GM21786 (cell line): ENCODE measurements around the gene SMPD4.
"Not testable (repeated sequence)": the region's sequence is repeated elsewhere in the genome, so short reads cannot be mapped to it uniquely, and the experiment has no call there.

ENCODE experiments used
- ATAC-seq: cut with Tn5 transposase; IDR thresholded peaks from one replicate; pipeline ENCODE4 v1.9.1; 2021; ENCODE audit not compliant: unreplicated experiment

Gene SMPD4

GRCh38 chr2:130160131-130160530 is 21.3 kb downstream of the SMPD4 start:
- ATAC-seq, result no peak

GRCh38 chr2:130159376-130159775 is 22.0 kb downstream of the SMPD4 start:
- not testable (repeated sequence) for ATAC-seq

- no peak for ATAC-seq
These were observed 22.8 kb downstream of the SMPD4 start for GRCh38 chr2:130158631-130159030.

GRCh38 chr2:130157825-130158514 is 23.4 kb downstream of the SMPD4 start:
- peak; percentile 85 for ATAC-seq

GRCh38 chr2:130157354-130157753 is 24.0 kb downstream of the SMPD4 start:
- ATAC-seq, result peak; percentile 51

- no peak for ATAC-seq
These were observed 24.8 kb downstream of the SMPD4 start for GRCh38 chr2:130156624-130157004.

- not testable (repeated sequence) for ATAC-seq
These were observed 25.3 kb downstream of the SMPD4 start for GRCh38 chr2:130155956-130156623.

GRCh38 chr2:130154773-130155765 is 26.3 kb downstream of the SMPD4 start:
- ATAC-seq, result no peak

- ATAC-seq, result not testable (repeated sequence)
These were observed 27.0 kb downstream of the SMPD4 start for GRCh38 chr2:130154423-130154770.

- ATAC-seq, result not testable (repeated sequence)
These were observed 27.5 kb downstream of the SMPD4 start for GRCh38 chr2:130153721-130154422.

GRCh38 chr2:130152816-130153595 is 28.4 kb downstream of the SMPD4 start:
- no peak for ATAC-seq

GRCh38 chr2:130152136-130152815 is 29.1 kb downstream of the SMPD4 start:
- ATAC-seq, result not testable (repeated sequence)

- ATAC-seq, result not testable (repeated sequence)
These were observed 30.3 kb downstream of the SMPD4 start for GRCh38 chr2:130151145-130151512.

- no peak for ATAC-seq
These were observed 30.9 kb downstream of the SMPD4 start for GRCh38 chr2:130150181-130151144.

GRCh38 chr2:130148515-130148914 is 32.9 kb downstream of the SMPD4 start:
- ATAC-seq, result not testable (repeated sequence)

GRCh38 chr2:130145006-130145414 is 36.4 kb downstream of the SMPD4 start, which contains the start of gene CCDC74B:
Gene CCDC74B (minus strand): TSS chr2:130145112. CDS start chr2:130144996, 116 bp downstream.
- peak; percentile 90 for ATAC-seq

- not testable (repeated sequence) for ATAC-seq
These were observed 37.9 kb downstream of the SMPD4 start for GRCh38 chr2:130143266-130144039.
